ENCODE results near the gene GRID2.

Gene GRID2

GRCh38 chr4:92651536-92651935 is 347.8 kb downstream of the GRID2 start:
- TF ChIP-seq CTCF (IDR thresholded peaks at IDR 0.05; ENCODE audit: low read depth, low read length, missing control alignments): no peak
- no peak overlapping the region for H3K4me3 ChIP-seq (replicated peaks; ENCODE audit: low read depth, low read length)
- no peak for DNase-seq (ENCODE audit: extremely low read depth, low read depth)

GRCh38 chr4:92654084-92654483 is 350.3 kb downstream of the GRID2 start:
- TF ChIP-seq CTCF (IDR thresholded peaks at IDR 0.05; ENCODE audit: low read depth, low read length, missing control alignments): no peak
- DNase-seq (ENCODE audit: extremely low read depth, low read depth): no peak
- no peak overlapping the region for H3K4me3 ChIP-seq (replicated peaks; ENCODE audit: low read depth, low read length)

- DNase-seq (ENCODE audit: extremely low read depth, low read depth): no peak
- TF ChIP-seq CTCF (IDR thresholded peaks at IDR 0.05; ENCODE audit: low read depth, low read length, missing control alignments): no peak
- H3K4me3 ChIP-seq (replicated peaks; ENCODE audit: low read depth, low read length): no peak overlapping the region
Observed at GRCh38 chr4:92657695-92658094, 353.9 kb downstream of the GRID2 start.

- DNase-seq (ENCODE audit: extremely low read depth, low read depth): no peak
- H3K4me3 ChIP-seq (replicated peaks; ENCODE audit: low read depth, low read length): no peak overlapping the region
- no peak for TF ChIP-seq CTCF (IDR thresholded peaks at IDR 0.05; ENCODE audit: low read depth, low read length, missing control alignments)
Observed at GRCh38 chr4:92658318-92658717, 354.6 kb downstream of the GRID2 start.

GRCh38 chr4:92677805-92678204 is 374.0 kb downstream of the GRID2 start:
- H3K4me3 ChIP-seq (replicated peaks; ENCODE audit: low read depth, low read length): no peak overlapping the region
- TF ChIP-seq CTCF (IDR thresholded peaks at IDR 0.05; ENCODE audit: low read depth, low read length, missing control alignments): no peak
- no peak for DNase-seq (ENCODE audit: extremely low read depth, low read depth)

GRCh38 chr4:92678292-92678691 is 374.5 kb downstream of the GRID2 start:
- TF ChIP-seq CTCF (IDR thresholded peaks at IDR 0.05; ENCODE audit: low read depth, low read length, missing control alignments): no peak

GRCh38 chr4:92679149-92679548 is 375.4 kb downstream of the GRID2 start:
- DNase-seq (ENCODE audit: extremely low read depth, low read depth): no peak
- no peak for TF ChIP-seq CTCF (IDR thresholded peaks at IDR 0.05; ENCODE audit: low read depth, low read length, missing control alignments)

More at GRCh38 chr4:92678292-92678691, 374.5 kb downstream of the GRID2 start:
- H3K4me3 ChIP-seq (replicated peaks; ENCODE audit: low read depth, low read length): no peak overlapping the region
- DNase-seq (ENCODE audit: extremely low read depth, low read depth): no peak

More at GRCh38 chr4:92679149-92679548, 375.4 kb downstream of the GRID2 start:
- no peak overlapping the region for H3K4me3 ChIP-seq (replicated peaks; ENCODE audit: low read depth, low read length)
